Endodermal cell (in vitro differentiated cells): ENCODE data around the gene AKT1S1. TPM values are rescaled to one million over a fixed set of nuclear protein-coding genes. Genes with fewer than 3 reads are reported as not detected.
A peak's percentile ranks its signal among the peaks of the same experiment; 100 is the strongest.

Experiments used
- DNase-seq: peaks from one replicate; pipeline ENCODE4 v3.0.0-alpha.2; 2017
- H3K27ac ChIP-seq: 2 replicates; pipeline ENCODE4 v1.5.1; 2013; ENCODE audit warnings: mild to moderate bottlenecking, low read depth, low read length, moderate library complexity
- H3K27me3 ChIP-seq: 2 replicates; pipeline ENCODE4 v1.6.1; 2013; ENCODE audit warnings: mild to moderate bottlenecking, low read length, moderate library complexity; ENCODE audit not compliant: insufficient read depth, control insufficient read depth, poor library complexity, severe bottlenecking
- H3K36me3 ChIP-seq: 2 replicates; pipeline ENCODE4 v1.7.0; 2013; ENCODE audit warnings: mild to moderate bottlenecking, low read length, moderate library complexity; ENCODE audit not compliant: control insufficient read depth, insufficient read depth
- H3K4me1 ChIP-seq: one replicate; pipeline ENCODE4 v1.7.0; 2013; ENCODE audit warnings: low read length; ENCODE audit not compliant: control insufficient read depth, insufficient read depth
- H3K4me3 ChIP-seq: 2 replicates; pipeline ENCODE4 v1.5.1; 2013; ENCODE audit warnings: mild to moderate bottlenecking, low read length, moderate library complexity
- H3K9ac ChIP-seq: 2 replicates; pipeline ENCODE4 v1.6.1; 2013; ENCODE audit warnings: mild to moderate bottlenecking, low read length, moderate library complexity; ENCODE audit not compliant: poor library complexity, severe bottlenecking; ENCODE audit errors: extremely low read depth
- H3K9me3 ChIP-seq: 2 replicates; pipeline ENCODE4 v1.6.1; 2013; ENCODE audit warnings: mild to moderate bottlenecking, low read length, moderate library complexity; ENCODE audit not compliant: control insufficient read depth
- H3K27ac Mint-ChIP-seq: 2 replicates; pipeline ENCODE4 v1.8.0; 2020; ENCODE audit warnings: mixed read lengths
- H3K27me3 Mint-ChIP-seq: 2 replicates; pipeline ENCODE4 v1.8.0; 2021; ENCODE audit warnings: mild to moderate bottlenecking, mixed read lengths; ENCODE audit not compliant: insufficient read depth
- H3K36me3 Mint-ChIP-seq: 2 replicates; pipeline ENCODE4 v1.8.0; 2020; ENCODE audit warnings: low read depth, mixed read lengths
- H3K4me1 Mint-ChIP-seq: 2 replicates; pipeline ENCODE4 v1.8.0; 2020; ENCODE audit warnings: mixed read lengths
- H3K4me3 Mint-ChIP-seq: 2 replicates; pipeline ENCODE4 v1.8.0; 2020; ENCODE audit warnings: mild to moderate bottlenecking, moderate library complexity, mixed read lengths
- H3K9me3 Mint-ChIP-seq: 2 replicates; pipeline ENCODE4 v1.8.0; 2020; ENCODE audit warnings: mild to moderate bottlenecking, mixed read lengths
- WGBS, 2 experiments: methylation state at CpG; one replicate each; pipeline versions ENCODE4 v1.1.5 to v1.1.7; 2013; ENCODE audit warnings: missing lambda C conversion rate in 2 of 2, mixed read lengths in 1 of 2; ENCODE audit not compliant: insufficient coverage in 1 of 2, insufficient read length in 1 of 2; 5-methylcytosine and 5-hydroxymethylcytosine counted together
- total RNA-seq, 2 donors: library from RNA; stranded (reverse); fragmentation: NEBNext Ultra II Directional in 1 of 2; extraction: Animal tissue kit (Norgen Biotek cat#: 25700) in 1 of 2; gene quantifications; 2 replicates in 1 of 2; 3 replicates in 1 of 2; pipeline ENCODE4 v1.2.1, GENCODE V29; 2021
- TF ChIP-seq, protein P1 (sequence below): fragments of 200-600 bp; sonication (generic); conservative IDR thresholded peaks from 2 replicates; pipeline ENCODE4 v1.5.0; 2021; ENCODE audit warnings: antibody characterized with exemption, mild to moderate bottlenecking

AKT1S1 gene
- total RNA-seq, 2 donors from 2014 or later = 41.3 to 47.0 TPM

DNA sequence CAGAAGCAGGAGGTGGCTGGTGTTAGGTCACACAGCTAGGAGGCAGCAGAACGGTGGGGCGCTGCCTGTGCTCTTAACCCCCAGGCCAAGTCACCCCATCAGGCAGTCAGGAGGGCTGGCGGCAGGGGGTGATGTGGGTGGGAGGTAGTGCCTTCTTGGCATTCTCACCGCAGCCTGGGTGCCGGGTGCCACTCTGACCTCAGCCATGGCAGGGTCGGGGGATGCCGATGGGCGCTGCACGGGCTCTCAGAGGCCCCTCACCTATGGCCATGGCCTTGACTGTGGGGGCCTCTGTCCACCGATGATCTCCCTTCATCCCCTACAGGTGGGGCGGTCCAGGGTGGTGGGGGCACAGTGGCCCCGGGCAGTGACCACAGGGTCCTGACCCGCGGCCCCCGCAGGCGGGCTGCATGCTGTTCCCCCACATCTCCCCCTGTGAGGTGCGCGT is 20.6 kb downstream of the AKT1S1 start:
- no peak overlapping the region for H3K9ac ChIP-seq
- H3K27ac Mint-ChIP-seq = no peak overlapping the region
- peaks cover 5% of the 10 kb centered on the region for H3K4me1 ChIP-seq
- H3K9me3 ChIP-seq = no peaks in the 10 kb centered on the region
- peaks cover 15% of the 10 kb centered on the region for H3K4me1 Mint-ChIP-seq
- no peaks in the 10 kb centered on the region for H3K27me3 Mint-ChIP-seq
- WGBS, 2 experiments = 95 to 97% methylated on average over 10 to 18 of the region's 18 CpGs
- no peak overlapping the region for H3K4me3 ChIP-seq
- peaks cover 50% of the 10 kb centered on the region for H3K36me3 ChIP-seq
- TF ChIP-seq, protein P1, sequence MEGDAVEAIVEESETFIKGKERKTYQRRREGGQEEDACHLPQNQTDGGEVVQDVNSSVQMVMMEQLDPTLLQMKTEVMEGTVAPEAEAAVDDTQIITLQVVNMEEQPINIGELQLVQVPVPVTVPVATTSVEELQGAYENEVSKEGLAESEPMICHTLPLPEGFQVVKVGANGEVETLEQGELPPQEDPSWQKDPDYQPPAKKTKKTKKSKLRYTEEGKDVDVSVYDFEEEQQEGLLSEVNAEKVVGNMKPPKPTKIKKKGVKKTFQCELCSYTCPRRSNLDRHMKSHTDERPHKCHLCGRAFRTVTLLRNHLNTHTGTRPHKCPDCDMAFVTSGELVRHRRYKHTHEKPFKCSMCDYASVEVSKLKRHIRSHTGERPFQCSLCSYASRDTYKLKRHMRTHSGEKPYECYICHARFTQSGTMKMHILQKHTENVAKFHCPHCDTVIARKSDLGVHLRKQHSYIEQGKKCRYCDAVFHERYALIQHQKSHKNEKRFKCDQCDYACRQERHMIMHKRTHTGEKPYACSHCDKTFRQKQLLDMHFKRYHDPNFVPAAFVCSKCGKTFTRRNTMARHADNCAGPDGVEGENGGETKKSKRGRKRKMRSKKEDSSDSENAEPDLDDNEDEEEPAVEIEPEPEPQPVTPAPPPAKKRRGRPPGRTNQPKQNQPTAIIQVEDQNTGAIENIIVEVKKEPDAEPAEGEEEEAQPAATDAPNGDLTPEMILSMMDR = no peak
- no peaks in the 10 kb centered on the region for H3K9me3 Mint-ChIP-seq
- H3K36me3 Mint-ChIP-seq = peaks cover 41% of the 10 kb centered on the region
- no peak overlapping the region for H3K4me3 Mint-ChIP-seq
- DNase-seq = peak; percentile 51
- no peak overlapping the region for H3K27ac ChIP-seq
- no peaks in the 10 kb centered on the region for H3K27me3 ChIP-seq

DNA sequence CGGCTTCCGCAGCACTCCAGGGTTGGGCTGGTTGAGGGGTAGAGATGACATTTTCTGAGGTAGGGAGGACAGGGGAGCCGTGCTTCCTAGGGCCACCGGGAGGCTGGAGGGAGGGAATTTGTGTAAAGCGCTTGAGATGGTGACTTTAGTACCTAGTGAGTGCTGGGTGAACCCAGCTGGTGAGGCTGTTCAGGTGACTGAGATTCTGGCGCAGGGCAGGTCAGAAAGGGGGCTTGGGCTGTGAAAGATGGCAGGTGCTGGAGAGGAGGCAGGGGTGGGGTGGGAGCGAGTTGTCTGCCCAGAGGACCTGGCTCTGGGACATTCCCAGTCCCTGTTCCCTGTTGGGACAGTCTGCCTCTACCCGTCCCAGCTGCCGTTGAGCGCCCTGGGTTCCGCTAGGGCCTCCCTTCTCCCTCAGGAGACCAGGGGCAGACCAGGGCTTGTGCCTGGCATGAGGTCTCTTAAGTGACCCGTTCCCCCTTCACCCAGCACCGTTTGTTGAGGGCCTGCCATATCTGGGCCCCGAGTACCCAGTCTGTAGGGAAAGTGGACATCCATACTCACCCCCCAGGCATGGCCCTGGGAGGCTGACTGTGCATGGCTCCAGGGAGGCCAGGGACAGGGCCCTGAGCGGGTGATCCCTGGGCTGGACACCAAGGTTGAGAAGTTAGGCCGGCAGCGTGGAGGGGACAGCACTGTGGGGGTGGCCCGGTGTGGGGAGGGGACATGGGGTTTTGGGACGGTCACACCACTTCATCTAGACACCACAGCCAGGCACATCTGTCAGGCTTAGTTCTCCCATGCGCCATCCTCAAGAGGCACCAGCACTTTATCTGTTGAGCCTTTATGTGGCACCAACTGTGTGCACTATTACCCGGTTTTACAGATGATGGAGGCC is 21.2 kb downstream of the AKT1S1 start:
- Histone ChIP-seq H3K27me3 (no peaks in the 10 kb centered on the region), H3K9me3 (no peaks in the 10 kb centered on the region), H3K36me3 (peaks cover 43% of the 10 kb centered on the region), H3K9ac (no peak overlapping the region), H3K4me1 (peaks cover 5% of the 10 kb centered on the region), H3K4me3 (no peak overlapping the region), H3K27ac (no peak overlapping the region)
- WGBS, 2 experiments = 90 to 94% methylated on average over 15 to 21 of the region's 21 CpGs
- peaks cover 39% of the 10 kb centered on the region for H3K36me3 Mint-ChIP-seq
- no peaks in the 10 kb centered on the region for H3K27me3 Mint-ChIP-seq
- H3K4me1 Mint-ChIP-seq = peaks cover 15% of the 10 kb centered on the region
- peak; percentile 66 for DNase-seq
- H3K4me3 Mint-ChIP-seq = no peak overlapping the region
- no peaks in the 10 kb centered on the region for H3K9me3 Mint-ChIP-seq
- TF ChIP-seq, protein P1 = no peak
- H3K27ac Mint-ChIP-seq = peak overlapping the region; percentile 74

DNA sequence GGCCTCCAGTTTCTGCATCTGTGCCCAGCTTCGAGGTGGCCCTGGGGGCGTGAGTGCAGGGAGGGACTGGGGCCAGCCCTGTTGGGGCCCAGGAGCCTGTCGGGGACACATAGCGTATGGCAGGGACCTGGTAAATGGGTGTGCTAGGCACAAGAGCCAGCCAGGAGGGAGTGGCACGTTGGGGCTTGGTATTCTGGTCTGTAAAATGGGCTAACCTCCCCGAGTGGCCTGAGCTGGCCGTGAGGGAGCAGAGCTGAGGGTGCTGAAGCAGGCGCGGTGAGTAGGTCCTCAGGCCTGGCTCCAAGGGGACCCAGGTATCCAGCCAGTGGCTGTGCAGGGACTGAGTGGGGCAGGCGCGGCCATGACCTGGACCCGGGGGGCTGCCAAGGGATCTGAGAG is 21.9 kb downstream of the AKT1S1 start:
- 95 to 98% methylated on average over 7 to 12 of the region's 12 CpGs for WGBS, 2 experiments
- TF ChIP-seq, protein P1 = no peak
- Histone ChIP-seq H3K9me3 (no peaks in the 10 kb centered on the region), H3K4me3 (no peak overlapping the region), H3K27me3 (no peaks in the 10 kb centered on the region), H3K4me1 (peaks cover 5% of the 10 kb centered on the region), H3K36me3 (peaks cover 41% of the 10 kb centered on the region), H3K9ac (no peak overlapping the region), H3K27ac (no peak overlapping the region)
- H3K4me3 Mint-ChIP-seq = no peak overlapping the region
- DNase-seq = no peak
- peaks cover 38% of the 10 kb centered on the region for H3K36me3 Mint-ChIP-seq
- H3K27me3 Mint-ChIP-seq = no peaks in the 10 kb centered on the region
- H3K9me3 Mint-ChIP-seq = no peaks in the 10 kb centered on the region
- H3K4me1 Mint-ChIP-seq = peaks cover 15% of the 10 kb centered on the region
- H3K27ac Mint-ChIP-seq = peak overlapping the region; percentile 74
